SJSA1 (cell line): ENCODE results near the gene UQCR11. TPM values are rescaled to one million over a fixed set of nuclear protein-coding genes. Genes with fewer than 3 reads are reported as not detected.
"Not testable (repeated sequence)": the region's sequence is repeated elsewhere in the genome, so short reads cannot be mapped to it uniquely, and the experiment has no call there.

Experiments used
- DNase-seq, 2 experiments: peaks; one replicate each; pipeline ENCODE4 v3.0.0-alpha.2; 2015 to 2020; ENCODE audit warnings: low spot score in 2 of 2, low read depth in 1 of 2
- H3K27ac ChIP-seq: fragments of 250-450 bp; sonication (Bioruptor Pico); 2 replicates; pipeline ENCODE4 v1.5.1; 2020; ENCODE audit warnings: mild to moderate bottlenecking, moderate library complexity
- H3K27me3 ChIP-seq: fragments of 250-450 bp; sonication (Bioruptor Pico); replicated peaks from 2 replicates; pipeline ENCODE4 v1.5.1; 2020; ENCODE audit warnings: mild to moderate bottlenecking, moderate library complexity
- H3K36me3 ChIP-seq: fragments of 250-450 bp; sonication (Bioruptor Pico); 2 replicates; pipeline ENCODE4 v1.5.1; 2020; ENCODE audit warnings: mild to moderate bottlenecking
- H3K4me1 ChIP-seq: fragments of 250-450 bp; sonication (Bioruptor Pico); replicated peaks from 2 replicates; pipeline ENCODE4 v1.6.1; 2021; ENCODE audit warnings: mild to moderate bottlenecking
- H3K4me3 ChIP-seq: fragments of 250-450 bp; sonication (Bioruptor Pico); 2 replicates; pipeline ENCODE4 v1.5.1; 2020; ENCODE audit warnings: mild to moderate bottlenecking
- H3K9me3 ChIP-seq: fragments of 250-450 bp; sonication (Bioruptor Pico); replicated peaks from 2 replicates; pipeline ENCODE4 v1.5.1; 2020; ENCODE audit warnings: mild to moderate bottlenecking
- total RNA-seq: library from RNA; depleted of rRNA; stranded (reverse); fragments of >200 nt; shearing (Covaris generic); gene quantifications from 2 replicates; pipeline ENCODE4 v1.2.3, GENCODE V29; 2014

The UQCR11 gene
- total RNA-seq, 1 experiment from 2014 or later, result 60.1 TPM

- Histone ChIP-seq H3K4me3 (no peak overlapping the region), H3K27me3 (no peaks in the 10 kb centered on the region), H3K27ac (no peak overlapping the region), H3K9me3 (no peaks in the 10 kb centered on the region), H3K36me3 (peaks cover 67% of the 10 kb centered on the region), H3K4me1 (peaks cover 6% of the 10 kb centered on the region)
- no peak for DNase-seq
Measured at GRCh38 chr19:1646659-1647453, 41.6 kb upstream of the UQCR11 start.

GRCh38 chr19:1646149-1646548 is 40.9 kb upstream of the UQCR11 start:
- Histone ChIP-seq H3K4me3 (no peak overlapping the region), H3K27me3 (no peaks in the 10 kb centered on the region), H3K36me3 (peaks cover 74% of the 10 kb centered on the region)

GRCh38 chr19:1645299-1645698 is 40.0 kb upstream of the UQCR11 start:
- no peaks in the 10 kb centered on the region for H3K9me3 ChIP-seq
- H3K36me3 ChIP-seq, result peaks cover 75% of the 10 kb centered on the region
- no peaks in the 10 kb centered on the region; the same call in 1 of the 2 replicates for H3K4me1 ChIP-seq
- no peaks in the 10 kb centered on the region for H3K27me3 ChIP-seq
- H3K4me3 ChIP-seq, result no peak overlapping the region
- H3K27ac ChIP-seq, result no peak overlapping the region
- no peak for DNase-seq

More at GRCh38 chr19:1646149-1646548, 40.9 kb upstream of the UQCR11 start:
- no peak for DNase-seq
- no peak overlapping the region for H3K27ac ChIP-seq
- no peaks in the 10 kb centered on the region for H3K9me3 ChIP-seq
- peaks cover 3% of the 10 kb centered on the region for H3K4me1 ChIP-seq

- H3K27ac ChIP-seq, result no peak overlapping the region
- H3K27me3 ChIP-seq, result no peaks in the 10 kb centered on the region
- H3K4me3 ChIP-seq, result no peak overlapping the region
- H3K36me3 ChIP-seq, result peaks cover 72% of the 10 kb centered on the region
- no peaks in the 10 kb centered on the region for H3K4me1 ChIP-seq
- no peaks in the 10 kb centered on the region for H3K9me3 ChIP-seq
- no peak for DNase-seq
Measured at GRCh38 chr19:1644070-1644469, 38.8 kb upstream of the UQCR11 start.

DNA sequence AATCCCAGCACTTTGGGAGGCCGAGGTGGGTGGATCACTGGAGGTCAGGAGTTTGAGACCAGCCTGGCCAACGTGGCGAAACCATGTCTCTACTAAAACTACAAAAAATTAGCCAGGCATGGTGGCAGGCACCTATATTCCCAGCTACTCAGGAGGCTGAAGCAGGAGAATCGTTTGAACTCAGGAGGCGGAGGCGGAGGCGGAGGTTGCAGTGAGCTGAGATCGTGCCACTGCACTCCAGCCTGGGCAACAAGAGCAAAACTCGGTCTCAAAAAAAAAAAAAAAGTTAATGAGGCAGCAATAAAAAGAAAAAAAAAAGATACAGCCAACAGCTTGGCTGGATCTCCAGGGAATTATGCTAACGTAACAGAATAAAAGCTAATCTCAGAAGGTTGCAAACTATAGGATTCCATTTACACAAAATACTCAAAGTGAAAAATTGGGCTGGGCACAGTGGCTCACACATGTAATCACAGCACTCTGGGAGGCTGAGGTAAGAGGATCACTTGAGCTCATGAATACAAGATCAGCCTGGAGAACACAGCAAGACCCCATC is 35.7 kb upstream of the UQCR11 start:
- not testable (repeated sequence) for H3K27ac ChIP-seq, H3K4me3 ChIP-seq, H3K4me1 ChIP-seq, H3K27me3 ChIP-seq, H3K9me3 ChIP-seq, DNase-seq
- peaks cover 66% of the 10 kb centered on the region for H3K36me3 ChIP-seq

- H3K4me1 ChIP-seq, result no peaks in the 10 kb centered on the region
- no peak overlapping the region for H3K27ac ChIP-seq
- DNase-seq, result no peak
- H3K9me3 ChIP-seq, result no peaks in the 10 kb centered on the region
- H3K36me3 ChIP-seq, result peaks cover 58% of the 10 kb centered on the region
- no peaks in the 10 kb centered on the region for H3K27me3 ChIP-seq
- H3K4me3 ChIP-seq, result no peak overlapping the region
Measured at GRCh38 chr19:1636325-1637236, 31.3 kb upstream of the UQCR11 start.

- no peak overlapping the region for H3K4me3 ChIP-seq
- H3K9me3 ChIP-seq, result no peaks in the 10 kb centered on the region
- DNase-seq, result no peak
- H3K4me1 ChIP-seq, result no peaks in the 10 kb centered on the region
- no peaks in the 10 kb centered on the region for H3K27me3 ChIP-seq
- peaks cover 57% of the 10 kb centered on the region for H3K36me3 ChIP-seq
- H3K27ac ChIP-seq, result no peak overlapping the region
Measured at GRCh38 chr19:1634938-1635243, 29.6 kb upstream of the UQCR11 start.

GRCh38 chr19:1634242-1634937 is 29.1 kb upstream of the UQCR11 start:
- Histone ChIP-seq H3K36me3 (peaks cover 55% of the 10 kb centered on the region), H3K27ac (no peak overlapping the region), H3K4me3 (no peak overlapping the region), H3K27me3 (no peaks in the 10 kb centered on the region), H3K4me1 (no peaks in the 10 kb centered on the region), H3K9me3 (no peaks in the 10 kb centered on the region)
- no peak for DNase-seq

DNA sequence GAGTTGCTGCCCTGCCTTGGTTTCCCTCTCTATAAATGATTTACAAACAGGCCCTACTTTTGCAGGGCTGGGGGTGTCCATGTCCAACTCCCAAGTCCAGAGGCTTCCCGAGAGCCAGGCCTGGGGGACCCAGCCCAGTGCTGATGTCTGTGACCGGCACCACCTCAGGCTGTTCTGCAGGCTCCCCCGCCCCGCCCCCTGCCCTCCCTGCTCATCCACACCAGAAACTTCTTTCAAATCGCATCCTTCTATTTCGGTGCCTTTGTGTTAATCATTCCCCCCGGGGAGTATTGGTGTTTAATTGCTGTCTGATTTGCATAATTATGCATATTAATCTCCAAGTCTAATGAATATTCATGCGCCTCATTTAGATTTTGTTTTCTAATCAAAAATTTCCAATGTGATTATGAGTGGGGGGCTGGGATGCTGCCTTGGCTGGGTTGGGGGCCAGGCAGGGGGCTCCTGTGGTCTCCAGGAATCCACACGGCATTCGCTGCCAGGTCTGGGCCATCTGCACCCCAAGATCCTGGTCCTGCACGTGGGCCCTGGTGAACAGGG is 28.1 kb upstream of the UQCR11 start:
- Histone ChIP-seq H3K9me3 (no peaks in the 10 kb centered on the region), H3K27me3 (no peaks in the 10 kb centered on the region), H3K36me3 (peaks cover 44% of the 10 kb centered on the region), H3K27ac (no peak overlapping the region), H3K4me3 (no peak overlapping the region), H3K4me1 (no peaks in the 10 kb centered on the region)
- DNase-seq, result no peak

- Histone ChIP-seq H3K27ac (no peak overlapping the region), H3K4me3 (no peak overlapping the region), H3K4me1 (no peaks in the 10 kb centered on the region), H3K9me3 (no peaks in the 10 kb centered on the region), H3K36me3 (peaks cover 40% of the 10 kb centered on the region), H3K27me3 (no peaks in the 10 kb centered on the region)
- no peak for DNase-seq
Measured at GRCh38 chr19:1632462-1633268, 27.4 kb upstream of the UQCR11 start.

DNA sequence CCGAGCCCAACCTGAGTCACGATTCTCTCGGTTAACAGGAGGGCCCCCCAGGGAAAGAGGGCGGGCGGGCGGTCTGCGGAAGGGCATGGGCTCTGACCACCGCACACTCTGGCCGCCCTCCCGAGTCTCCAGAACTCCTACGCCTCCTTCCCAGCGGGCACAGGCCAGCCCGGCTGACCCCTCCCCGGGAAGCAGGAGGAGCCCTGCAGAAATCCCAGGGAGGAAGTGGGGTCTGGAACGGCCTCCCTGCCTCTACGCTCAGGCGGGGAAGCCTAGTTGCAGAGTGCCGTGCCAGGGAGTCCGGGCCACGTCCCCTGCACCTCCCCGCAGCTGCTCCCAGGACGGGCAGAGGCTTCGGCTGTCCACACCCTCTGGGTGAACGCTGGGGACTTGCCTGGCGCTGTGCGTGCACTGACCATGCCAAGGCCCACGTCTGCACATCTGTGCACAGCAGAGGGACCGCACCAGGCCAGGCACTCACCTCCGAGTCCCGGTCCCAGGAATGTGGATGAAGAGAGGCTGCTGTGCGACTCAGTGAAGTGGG is 26.4 kb upstream of the UQCR11 start:
- H3K36me3 ChIP-seq, result peaks cover 39% of the 10 kb centered on the region
- H3K9me3 ChIP-seq, result no peaks in the 10 kb centered on the region
- H3K4me1 ChIP-seq, result no peaks in the 10 kb centered on the region
- no peaks in the 10 kb centered on the region for H3K27me3 ChIP-seq
- no peak for DNase-seq
- no peak overlapping the region for H3K4me3 ChIP-seq
- no peak overlapping the region for H3K27ac ChIP-seq

DNA sequence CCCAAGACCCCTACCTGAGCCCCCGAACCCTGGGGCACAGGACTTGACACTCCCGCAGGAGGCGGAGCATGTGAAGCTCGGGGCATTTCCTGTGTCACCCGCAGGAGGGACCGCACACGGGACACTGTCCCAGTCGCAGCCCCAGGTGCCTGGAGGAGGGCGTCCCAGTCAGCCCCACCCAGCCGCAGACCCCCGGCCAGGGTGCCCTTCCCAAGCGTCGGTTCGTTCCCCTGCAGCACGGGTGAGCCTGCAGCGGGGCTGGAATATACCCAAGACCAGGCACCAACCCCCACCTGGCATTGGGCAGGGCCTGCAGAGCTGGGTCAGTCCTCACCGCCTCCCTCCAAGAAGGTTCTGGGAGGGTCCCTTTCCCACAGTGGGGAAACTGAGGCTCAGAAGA is 25.5 kb upstream of the UQCR11 start:
- Histone ChIP-seq H3K27ac (no peak overlapping the region), H3K36me3 (peaks cover 36% of the 10 kb centered on the region), H3K9me3 (no peaks in the 10 kb centered on the region), H3K27me3 (no peaks in the 10 kb centered on the region), H3K4me1 (no peaks in the 10 kb centered on the region), H3K4me3 (no peak overlapping the region)
- no peak for DNase-seq
